ENCODE results near the gene MACIR.

GRCh38 chr5:103295424-103295823 lies 36.9 kb downstream of the MACIR start:
- TF ChIP-seq CTCF (IDR thresholded peaks at IDR 0.05) (no peak), POLR2A (IDR thresholded peaks at IDR 0.05) (no peak)
